GM10847 (cell line): ENCODE results near the gene RNPS1.

ENCODE experiments used
- POLR2A ChIP-seq: IDR thresholded peaks from 2 replicates; pipeline ENCODE4 v1.6.1; 2011; ENCODE audit not compliant: insufficient read length; ENCODE audit errors: extremely low read depth

The RNPS1 gene

GRCh38 chr16:2286550-2286949 lies 18.6 kb upstream of the RNPS1 start:
- TF ChIP-seq POLR2A, result no peak

GRCh38 chr16:2285731-2286191 lies 17.8 kb upstream of the RNPS1 start:
- no peak for TF ChIP-seq POLR2A

DNA sequence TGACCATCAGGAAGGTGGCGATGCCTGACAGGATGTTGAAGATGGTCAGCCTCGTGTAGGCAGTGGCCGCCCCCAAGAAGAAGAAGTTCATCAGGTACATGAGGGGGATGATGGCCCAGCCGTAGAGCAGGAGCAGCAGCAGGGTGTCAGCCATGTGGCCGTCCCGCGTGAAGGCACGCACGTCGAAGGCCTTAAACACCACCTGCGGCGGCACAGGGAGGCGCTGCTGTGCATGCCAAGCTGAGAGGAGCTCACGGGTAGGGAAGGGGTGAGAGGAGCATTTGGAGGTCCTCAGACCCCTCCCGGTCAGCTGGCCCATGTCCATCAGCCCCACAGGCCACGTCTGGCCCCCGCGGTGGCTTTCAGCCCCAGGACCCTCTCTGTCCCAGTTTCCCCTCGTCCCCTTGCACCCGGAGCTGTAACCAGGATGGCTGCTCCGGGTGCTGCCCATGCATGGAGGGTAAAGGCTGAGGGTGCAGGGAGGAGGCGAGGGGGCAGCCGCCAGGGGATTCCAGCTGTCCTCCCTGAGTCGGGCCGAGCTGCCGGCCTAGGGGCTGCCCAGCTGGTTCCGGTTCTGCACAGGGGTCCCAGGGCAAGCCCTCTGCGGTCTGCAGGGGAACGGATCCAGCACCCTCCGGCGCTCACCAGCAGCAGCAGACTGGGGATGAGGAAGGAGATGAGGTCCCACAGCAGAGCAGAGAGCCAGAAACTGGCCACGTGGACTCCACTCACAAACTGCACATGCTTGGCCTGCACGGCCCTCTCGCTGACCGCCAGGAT lies 17.1 kb upstream of the RNPS1 start:
- TF ChIP-seq POLR2A, result no peak

DNA sequence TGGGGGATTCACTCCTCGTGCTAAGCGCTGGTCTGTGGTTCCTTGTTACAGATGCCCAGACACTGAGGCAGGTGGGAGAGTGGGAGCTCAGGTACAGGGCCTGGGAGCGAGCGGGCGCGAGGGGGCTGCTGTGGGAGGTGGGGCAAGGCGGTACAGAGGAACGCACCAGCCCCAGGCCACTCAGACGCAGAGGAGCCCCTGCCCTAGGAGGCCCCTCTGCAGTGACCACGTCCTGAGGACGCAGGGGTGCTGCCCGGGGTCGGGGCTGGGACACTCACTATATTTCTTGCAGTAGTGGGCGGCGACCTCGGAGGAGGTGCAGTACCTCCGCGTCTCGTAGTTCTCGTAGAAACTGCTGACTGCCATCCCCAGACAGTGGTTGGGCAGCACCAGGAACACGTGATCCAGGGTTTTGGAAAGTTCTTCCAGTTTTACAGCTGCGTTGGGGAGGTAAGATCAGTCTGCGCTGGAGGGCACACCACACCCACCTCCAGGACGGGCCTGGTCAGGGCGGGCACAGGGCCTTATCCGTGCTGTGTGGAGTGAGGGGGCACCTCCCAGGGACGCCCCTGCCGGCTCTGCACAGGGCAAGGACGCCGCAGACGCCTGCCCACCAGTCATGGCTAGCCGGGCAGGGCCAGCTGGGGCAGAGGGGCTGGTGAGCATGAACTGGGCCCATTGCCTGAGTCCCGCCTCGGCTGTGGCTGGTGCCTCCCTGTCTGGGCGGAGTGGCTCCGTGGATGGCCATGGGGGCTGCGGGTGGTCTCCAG lies 16.3 kb upstream of the RNPS1 start:
- no peak for TF ChIP-seq POLR2A

GRCh38 chr16:2282866-2283555 lies 15.1 kb upstream of the RNPS1 start:
- no peak for TF ChIP-seq POLR2A

DNA sequence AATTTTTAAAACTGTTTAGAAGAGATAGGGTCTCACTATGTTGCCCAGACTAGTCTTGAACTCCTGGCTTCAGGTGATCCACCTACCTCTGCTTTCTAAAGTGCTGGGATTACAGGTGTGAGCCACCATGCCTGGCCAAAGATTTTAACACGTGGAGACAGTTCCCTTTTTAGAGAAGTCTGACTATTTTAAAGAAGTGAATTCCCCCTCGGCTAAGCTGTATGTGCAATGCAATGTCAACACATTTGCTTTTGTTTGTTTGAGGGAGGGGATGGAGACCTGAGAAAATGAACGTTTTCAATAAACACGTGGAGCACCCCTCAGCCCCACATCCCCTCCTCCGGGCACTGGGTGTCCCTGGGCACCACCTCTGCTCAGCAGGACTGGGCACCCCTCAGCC lies 14.3 kb upstream of the RNPS1 start:
- TF ChIP-seq POLR2A, result no peak

GRCh38 chr16:2280981-2281542 lies 13.1 kb upstream of the RNPS1 start:
- no peak for TF ChIP-seq POLR2A

DNA sequence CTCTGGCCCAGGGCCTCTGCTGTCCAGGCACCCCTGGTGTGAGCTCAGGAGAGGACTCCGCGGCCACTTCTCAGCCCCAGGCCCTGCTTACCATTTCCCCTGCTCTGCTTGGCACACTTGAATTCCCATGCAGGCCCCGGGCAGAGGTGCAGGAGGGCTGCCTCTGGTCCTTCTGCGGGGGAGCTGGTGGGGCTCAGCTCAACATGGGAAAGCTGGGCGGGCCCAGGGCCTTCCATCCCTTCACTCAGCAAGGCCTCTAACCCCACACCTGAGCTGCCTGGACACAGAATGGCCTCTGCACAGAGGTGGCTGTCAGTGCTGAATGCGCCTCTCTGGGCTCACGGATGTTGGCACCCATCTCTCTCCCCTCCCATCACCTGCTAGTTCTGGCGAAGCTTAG lies 12.5 kb upstream of the RNPS1 start:
- no peak for TF ChIP-seq POLR2A

DNA sequence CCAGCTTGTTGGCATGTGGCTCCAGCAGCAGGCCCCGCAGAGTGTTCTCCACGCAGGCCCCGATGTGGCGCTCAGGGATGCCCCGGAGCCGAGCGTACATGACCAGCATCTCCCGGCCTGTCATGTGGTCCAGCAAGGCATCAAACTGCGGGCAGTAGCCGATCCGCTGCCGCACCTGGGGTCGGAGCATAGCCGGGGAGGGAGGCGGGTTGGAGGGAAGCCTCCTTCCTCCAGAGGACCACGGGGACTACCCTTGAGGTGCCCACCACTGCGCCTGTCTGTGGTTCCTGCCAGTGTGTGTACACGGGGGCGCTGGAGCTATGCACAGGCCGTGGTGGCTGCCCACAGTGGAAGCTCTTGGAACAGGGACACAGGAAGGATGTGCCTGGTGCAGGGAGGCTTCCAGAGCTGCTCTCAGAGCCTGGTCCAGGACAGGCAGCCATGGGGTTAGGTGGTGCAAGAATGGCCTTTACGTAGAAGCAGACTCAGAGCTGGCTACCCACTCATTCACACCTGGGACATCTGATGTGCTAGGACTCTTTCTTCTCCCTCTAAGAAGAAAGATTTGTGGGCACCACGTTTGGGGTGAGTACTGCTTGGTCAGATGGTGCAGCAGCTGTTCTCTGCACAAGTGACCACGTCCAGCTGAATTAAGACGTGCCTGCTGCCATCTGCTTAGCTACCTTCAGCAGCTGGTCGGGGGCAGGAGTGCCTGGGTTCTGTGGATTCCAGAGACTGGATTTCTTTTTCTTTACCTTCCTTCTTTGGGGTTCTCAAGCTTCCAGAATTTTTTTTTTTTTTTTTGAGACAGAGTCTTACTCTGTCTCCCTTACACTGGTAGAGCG lies 11.3 kb upstream of the RNPS1 start:
- TF ChIP-seq POLR2A, result no peak

- TF ChIP-seq POLR2A, result no peak
Observed at GRCh38 chr16:2278272-2278608, 10.3 kb upstream of the RNPS1 start.

DNA sequence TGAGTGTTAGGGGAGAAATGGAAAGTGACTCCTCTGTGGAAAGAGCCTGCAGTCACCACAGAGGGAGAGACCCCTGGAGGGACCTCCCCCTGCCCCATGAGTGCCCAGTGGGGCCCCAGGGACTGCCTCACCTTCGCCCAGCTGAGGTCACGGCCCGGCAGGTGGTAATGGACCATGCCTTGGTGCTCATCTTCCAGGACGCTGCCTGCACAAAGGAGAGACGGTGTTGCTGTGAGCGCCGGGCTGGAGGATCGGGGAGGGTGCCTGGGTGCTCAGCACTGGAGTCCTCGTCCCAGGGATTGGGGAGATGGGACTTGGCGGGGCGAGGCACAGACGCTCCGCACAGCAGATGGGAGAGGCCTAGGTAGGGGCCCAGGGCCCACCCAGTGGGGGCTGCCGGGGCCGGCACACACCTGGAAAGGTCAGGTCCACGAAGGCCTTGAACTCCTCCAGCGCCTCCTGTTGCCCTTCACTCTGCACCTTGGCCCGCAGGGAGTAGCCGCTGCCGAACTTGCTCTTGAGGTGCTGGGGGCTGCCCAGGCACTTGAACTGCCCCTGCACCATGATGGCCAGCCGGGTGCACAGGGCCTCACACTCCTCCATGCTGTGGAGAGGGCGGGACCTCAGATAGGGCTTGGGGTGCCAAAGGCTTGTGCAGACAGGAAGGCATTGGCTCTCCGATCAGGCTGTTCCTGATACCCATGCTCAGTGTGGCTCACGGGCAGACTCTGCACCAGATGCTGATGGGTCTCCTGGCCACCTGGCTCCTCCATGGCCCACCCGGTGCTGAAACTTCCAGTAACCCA lies 9.7 kb upstream of the RNPS1 start:
- no peak for TF ChIP-seq POLR2A

DNA sequence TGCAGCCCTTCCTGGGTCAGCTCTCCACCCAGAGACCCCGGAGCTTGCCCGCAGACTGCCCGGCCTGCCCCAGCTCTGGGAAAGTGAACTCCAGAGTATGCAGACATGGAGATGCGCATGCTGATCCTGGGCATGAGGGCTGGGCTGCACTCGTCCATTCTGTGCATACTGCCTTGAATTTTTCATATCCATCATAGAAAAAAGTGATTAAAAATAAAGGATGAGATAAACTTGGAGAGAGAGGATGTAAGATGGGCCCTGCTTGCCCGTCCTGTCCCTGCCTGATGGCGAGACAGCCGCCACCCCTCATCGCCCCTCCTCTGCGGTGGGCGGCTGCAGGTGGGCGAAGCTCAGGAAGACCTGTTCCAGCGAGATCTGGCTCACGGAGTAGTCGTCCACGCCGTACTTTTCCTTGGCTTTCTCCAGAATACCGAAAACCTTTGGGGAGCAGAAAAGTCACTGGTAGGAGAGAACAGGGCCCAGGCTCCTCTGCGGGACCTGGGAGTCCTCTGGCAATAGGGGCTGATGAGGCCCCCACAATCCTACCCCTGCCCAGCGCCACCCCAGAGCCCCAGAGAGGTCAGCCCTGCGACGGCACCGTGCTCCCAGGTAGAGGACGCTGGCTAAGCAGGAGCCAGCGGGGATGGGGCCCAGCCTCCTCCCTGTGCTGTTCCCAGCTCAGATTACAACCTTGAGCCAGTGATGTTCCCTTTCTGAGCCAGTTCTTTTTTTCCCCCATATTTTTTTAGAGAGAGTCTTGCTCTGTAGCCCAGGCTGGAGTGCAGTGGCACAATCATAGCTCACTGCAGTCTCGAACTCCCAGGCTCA lies 8.7 kb upstream of the RNPS1 start:
- no peak for TF ChIP-seq POLR2A
